Measurements from ENCODE around the gene CEP250. TPM values are rescaled to one million over a fixed set of nuclear protein-coding genes. Genes with fewer than 3 reads are reported as not detected.

Gene CEP250
- polyA plus RNA-seq, 1 donor from 2014 or later, result 22.0 TPM

DNA sequence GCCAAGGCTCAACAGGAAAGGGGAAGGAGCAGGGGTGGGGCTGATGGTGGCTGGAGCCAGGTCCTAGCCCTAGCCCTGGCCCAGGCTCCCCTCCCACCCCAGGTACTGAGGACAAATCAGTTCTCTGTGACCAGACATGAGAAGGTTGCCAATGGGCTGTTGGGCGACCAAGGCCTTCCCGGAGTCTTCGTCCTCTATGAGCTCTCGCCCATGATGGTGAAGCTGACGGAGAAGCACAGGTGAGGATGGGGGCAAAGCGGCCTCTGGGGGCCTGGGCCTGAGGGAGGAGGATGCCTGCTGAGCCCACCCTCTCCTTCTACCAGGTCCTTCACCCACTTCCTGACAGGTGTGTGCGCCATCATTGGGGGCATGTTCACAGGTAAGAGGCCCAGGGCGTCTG lies 101.5 kb downstream of the CEP250 start:
- Histone ChIP-seq H3K4me3 (ENCODE audit: low read length) (no peak overlapping the region), H3K9me3 (ENCODE audit: low read length) (no peaks in the 10 kb centered on the region), H3K9ac (ENCODE audit: low read length) (no peak overlapping the region), H3K27ac (ENCODE audit: low read length) (no peak overlapping the region), H4K20me1 (ENCODE audit: insufficient read depth) (no peaks in the 10 kb centered on the region), H3K36me3 (ENCODE audit: insufficient read depth, low read length) (no peaks in the 10 kb centered on the region), H3K27me3 (ENCODE audit: insufficient read depth, low read depth, low read length) (no peaks in the 10 kb centered on the region), H3K4me2 (ENCODE audit: low read length) (no peak overlapping the region), H3K79me2 (replicated peaks; ENCODE audit: insufficient read depth, low read length) (no peaks in the 10 kb centered on the region), H2AFZ (ENCODE audit: low read depth, low read length) (no peak overlapping the region), H3F3A (ENCODE audit: insufficient read depth, low read length, poor library complexity, severe bottlenecking) (no peaks in the 10 kb centered on the region), H3K9me2 (ENCODE audit: insufficient read depth, low read length) (no peaks in the 10 kb centered on the region)
- TF ChIP-seq EZH2 (IDR thresholded peaks at IDR 0.05; ENCODE audit: borderline replicate concordance, insufficient read depth, low read length, poor library complexity, severe bottlenecking) (no peak), RAD21 (conservative IDR thresholded peaks at IDR 0.05) (no peak), POLR2AphosphoS5 (IDR thresholded peaks at IDR 0.05) (no peak), TAF1 (IDR thresholded peaks at IDR 0.05; ENCODE audit: low read depth) (no peak), MXI1 (conservative IDR thresholded peaks at IDR 0.05; ENCODE audit: poor library complexity, severe bottlenecking) (no peak), EP300 (conservative IDR thresholded peaks at IDR 0.05; ENCODE audit: poor library complexity, severe bottlenecking) (no peak), SMC3 (conservative IDR thresholded peaks at IDR 0.05; ENCODE audit: poor library complexity) (no peak)
- TF ChIP-seq, protein P1, sequence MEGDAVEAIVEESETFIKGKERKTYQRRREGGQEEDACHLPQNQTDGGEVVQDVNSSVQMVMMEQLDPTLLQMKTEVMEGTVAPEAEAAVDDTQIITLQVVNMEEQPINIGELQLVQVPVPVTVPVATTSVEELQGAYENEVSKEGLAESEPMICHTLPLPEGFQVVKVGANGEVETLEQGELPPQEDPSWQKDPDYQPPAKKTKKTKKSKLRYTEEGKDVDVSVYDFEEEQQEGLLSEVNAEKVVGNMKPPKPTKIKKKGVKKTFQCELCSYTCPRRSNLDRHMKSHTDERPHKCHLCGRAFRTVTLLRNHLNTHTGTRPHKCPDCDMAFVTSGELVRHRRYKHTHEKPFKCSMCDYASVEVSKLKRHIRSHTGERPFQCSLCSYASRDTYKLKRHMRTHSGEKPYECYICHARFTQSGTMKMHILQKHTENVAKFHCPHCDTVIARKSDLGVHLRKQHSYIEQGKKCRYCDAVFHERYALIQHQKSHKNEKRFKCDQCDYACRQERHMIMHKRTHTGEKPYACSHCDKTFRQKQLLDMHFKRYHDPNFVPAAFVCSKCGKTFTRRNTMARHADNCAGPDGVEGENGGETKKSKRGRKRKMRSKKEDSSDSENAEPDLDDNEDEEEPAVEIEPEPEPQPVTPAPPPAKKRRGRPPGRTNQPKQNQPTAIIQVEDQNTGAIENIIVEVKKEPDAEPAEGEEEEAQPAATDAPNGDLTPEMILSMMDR (IDR thresholded peaks at IDR 0.05; ENCODE audit: poor library complexity, severe bottlenecking), result no peak
- TF ChIP-seq, protein P2, sequence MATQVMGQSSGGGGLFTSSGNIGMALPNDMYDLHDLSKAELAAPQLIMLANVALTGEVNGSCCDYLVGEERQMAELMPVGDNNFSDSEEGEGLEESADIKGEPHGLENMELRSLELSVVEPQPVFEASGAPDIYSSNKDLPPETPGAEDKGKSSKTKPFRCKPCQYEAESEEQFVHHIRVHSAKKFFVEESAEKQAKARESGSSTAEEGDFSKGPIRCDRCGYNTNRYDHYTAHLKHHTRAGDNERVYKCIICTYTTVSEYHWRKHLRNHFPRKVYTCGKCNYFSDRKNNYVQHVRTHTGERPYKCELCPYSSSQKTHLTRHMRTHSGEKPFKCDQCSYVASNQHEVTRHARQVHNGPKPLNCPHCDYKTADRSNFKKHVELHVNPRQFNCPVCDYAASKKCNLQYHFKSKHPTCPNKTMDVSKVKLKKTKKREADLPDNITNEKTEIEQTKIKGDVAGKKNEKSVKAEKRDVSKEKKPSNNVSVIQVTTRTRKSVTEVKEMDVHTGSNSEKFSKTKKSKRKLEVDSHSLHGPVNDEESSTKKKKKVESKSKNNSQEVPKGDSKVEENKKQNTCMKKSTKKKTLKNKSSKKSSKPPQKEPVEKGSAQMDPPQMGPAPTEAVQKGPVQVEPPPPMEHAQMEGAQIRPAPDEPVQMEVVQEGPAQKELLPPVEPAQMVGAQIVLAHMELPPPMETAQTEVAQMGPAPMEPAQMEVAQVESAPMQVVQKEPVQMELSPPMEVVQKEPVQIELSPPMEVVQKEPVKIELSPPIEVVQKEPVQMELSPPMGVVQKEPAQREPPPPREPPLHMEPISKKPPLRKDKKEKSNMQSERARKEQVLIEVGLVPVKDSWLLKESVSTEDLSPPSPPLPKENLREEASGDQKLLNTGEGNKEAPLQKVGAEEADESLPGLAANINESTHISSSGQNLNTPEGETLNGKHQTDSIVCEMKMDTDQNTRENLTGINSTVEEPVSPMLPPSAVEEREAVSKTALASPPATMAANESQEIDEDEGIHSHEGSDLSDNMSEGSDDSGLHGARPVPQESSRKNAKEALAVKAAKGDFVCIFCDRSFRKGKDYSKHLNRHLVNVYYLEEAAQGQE (IDR thresholded peaks at IDR 0.05; ENCODE audit: borderline replicate concordance), result no peak

DNA sequence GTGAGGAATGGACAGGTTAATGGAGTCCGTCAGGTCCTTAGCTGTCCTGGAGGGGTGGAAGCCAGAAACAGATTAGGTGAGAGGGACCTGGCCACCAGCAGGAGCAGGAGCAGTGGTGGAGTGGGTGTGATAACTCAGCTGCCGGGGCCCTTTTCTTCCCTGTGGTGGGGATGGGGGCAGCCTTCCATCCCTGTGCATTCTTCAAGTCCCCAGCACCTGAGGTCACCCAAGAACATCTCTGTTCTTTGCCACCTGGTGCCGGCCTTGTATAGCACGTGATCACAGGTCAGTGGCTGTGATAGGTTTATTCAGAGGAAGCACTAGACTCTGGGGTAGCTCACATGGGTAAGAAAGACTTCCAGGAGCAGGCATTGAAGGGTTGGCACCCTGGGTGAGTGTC lies 103.1 kb downstream of the CEP250 start:
- H3K9me2 ChIP-seq (ENCODE audit: insufficient read depth, low read length), result no peaks in the 10 kb centered on the region
- no peaks in the 10 kb centered on the region for H4K20me1 ChIP-seq (ENCODE audit: insufficient read depth)
- no peak overlapping the region for H3K4me3 ChIP-seq (ENCODE audit: low read length)
- no peak overlapping the region for H3K4me2 ChIP-seq (ENCODE audit: low read length)
- H3K9ac ChIP-seq (ENCODE audit: low read length), result no peak overlapping the region
- no peaks in the 10 kb centered on the region for H3K36me3 ChIP-seq (ENCODE audit: insufficient read depth, low read length)
- no peak overlapping the region for H3K27ac ChIP-seq (ENCODE audit: low read length)
- no peak for TF ChIP-seq RAD21 (conservative IDR thresholded peaks at IDR 0.05)
- TF ChIP-seq POLR2AphosphoS5 (IDR thresholded peaks at IDR 0.05), result no peak
- TF ChIP-seq TAF1 (IDR thresholded peaks at IDR 0.05; ENCODE audit: low read depth), result no peak
- no peak for TF ChIP-seq SMC3 (conservative IDR thresholded peaks at IDR 0.05; ENCODE audit: poor library complexity)
- TF ChIP-seq EP300 (conservative IDR thresholded peaks at IDR 0.05; ENCODE audit: poor library complexity, severe bottlenecking), result no peak
- no peak for TF ChIP-seq EZH2 (IDR thresholded peaks at IDR 0.05; ENCODE audit: borderline replicate concordance, insufficient read depth, low read length, poor library complexity, severe bottlenecking)
- TF ChIP-seq MXI1 (conservative IDR thresholded peaks at IDR 0.05; ENCODE audit: poor library complexity, severe bottlenecking), result no peak
- TF ChIP-seq, protein P1 (IDR thresholded peaks at IDR 0.05; ENCODE audit: poor library complexity, severe bottlenecking), result no peak
- TF ChIP-seq, protein P2 (IDR thresholded peaks at IDR 0.05; ENCODE audit: borderline replicate concordance), result no peak
- no peaks in the 10 kb centered on the region for H3K27me3 ChIP-seq (ENCODE audit: insufficient read depth, low read depth, low read length)
- no peaks in the 10 kb centered on the region for H3K9me3 ChIP-seq (ENCODE audit: low read length)
- no peaks in the 10 kb centered on the region for H3F3A ChIP-seq (ENCODE audit: insufficient read depth, low read length, poor library complexity, severe bottlenecking)
- H2AFZ ChIP-seq (ENCODE audit: low read depth, low read length), result no peak overlapping the region
- H3K79me2 ChIP-seq (replicated peaks; ENCODE audit: insufficient read depth, low read length), result no peaks in the 10 kb centered on the region

All from neural cell (in vitro differentiated cells).